Loucy (cell line): ENCODE data around the gene HDAC11.
A peak's percentile ranks its signal among the peaks of the same experiment; 100 is the strongest.

Experiments
- H2AFZ ChIP-seq: fragments of 200-600 bp; sonication (generic); 2 replicates; pipeline ENCODE4 v1.6.0; 2016; ENCODE audit warnings: antibody characterized with exemption, mild to moderate bottlenecking, low read length, moderate library complexity
- H3F3A ChIP-seq: fragments of 200-600 bp; 2 replicates; pipeline ENCODE4 v1.6.0; 2016; ENCODE audit warnings: antibody characterized with exemption, low read depth, mild to moderate bottlenecking
- H3K27me3 ChIP-seq: fragments of 200-600 bp; sonication (generic); 2 replicates; pipeline ENCODE4 v1.6.1; 2014; ENCODE audit warnings: low read length, mild to moderate bottlenecking; ENCODE audit not compliant: insufficient read depth, poor library complexity, severe bottlenecking
- H3K36me3 ChIP-seq: fragments of 200-600 bp; sonication (generic); 2 replicates; pipeline ENCODE4 v1.6.1; 2016; ENCODE audit warnings: low read length; ENCODE audit not compliant: insufficient read depth
- H3K4me1 ChIP-seq: fragments of 200-600 bp; sonication (generic); 2 replicates; pipeline ENCODE4 v1.5.1; 2014; ENCODE audit warnings: low read length, mild to moderate bottlenecking; ENCODE audit not compliant: insufficient read depth, poor library complexity, severe bottlenecking
- H3K4me2 ChIP-seq: fragments of 200-600 bp; sonication (generic); 2 replicates; pipeline ENCODE4 v1.6.0; 2014; ENCODE audit warnings: antibody characterized with exemption, low read length, low read depth, mild to moderate bottlenecking; ENCODE audit not compliant: poor library complexity, severe bottlenecking
- H3K4me3 ChIP-seq: fragments of 200-600 bp; sonication (generic); 2 replicates; pipeline ENCODE4 v1.5.1; 2014; ENCODE audit warnings: low read length, mild to moderate bottlenecking, mixed read lengths; ENCODE audit not compliant: poor library complexity, severe bottlenecking
- H3K79me2 ChIP-seq: fragments of 200-600 bp; sonication (generic); 2 replicates; pipeline ENCODE4 v1.6.1; 2014; ENCODE audit warnings: low read length; ENCODE audit not compliant: insufficient read depth
- H3K9ac ChIP-seq: fragments of 200-600 bp; sonication (generic); 2 replicates; pipeline ENCODE4 v1.6.0; 2014; ENCODE audit warnings: mild to moderate bottlenecking, low read depth, low read length, moderate library complexity; ENCODE audit not compliant: poor library complexity, severe bottlenecking
- H3K9me2 ChIP-seq: fragments of 200-600 bp; sonication (generic); replicated peaks from 2 replicates; pipeline ENCODE4 v1.6.1; 2016; ENCODE audit warnings: low read depth, low read length, mixed read lengths
- H3K9me3 ChIP-seq: fragments of 200-600 bp; sonication (generic); 2 replicates; pipeline ENCODE4 v1.6.1; 2014; ENCODE audit warnings: mild to moderate bottlenecking, antibody characterized with exemption, low read length, low read depth; ENCODE audit not compliant: insufficient read depth
- H4K20me1 ChIP-seq: fragments of 200-600 bp; sonication (generic); 2 replicates; pipeline ENCODE4 v1.6.0; 2014; ENCODE audit warnings: antibody characterized with exemption, low read length, mild to moderate bottlenecking; ENCODE audit not compliant: insufficient read depth, poor library complexity, severe bottlenecking
- EZH2phosphoT487 ChIP-seq: fragments of 200-600 bp; IDR thresholded peaks from 2 replicates; pipeline ENCODE4 v1.6.1; 2018; ENCODE audit warnings: antibody characterized with exemption, mild to moderate bottlenecking, moderate library complexity, borderline replicate concordance
- TF ChIP-seq, protein P1 (sequence below): fragments of 200-600 bp; sonication (generic); conservative IDR thresholded peaks from 2 replicates; pipeline ENCODE4 v1.5.1; 2014; ENCODE audit warnings: mild to moderate bottlenecking, antibody characterized with exemption, low read length

HDAC11 gene

GRCh38 chr3:13543253-13543652 is 63.1 kb downstream of the HDAC11 start:
- peaks cover 28% of the 10 kb centered on the region for H3K4me1 ChIP-seq
- TF ChIP-seq, protein P1, sequence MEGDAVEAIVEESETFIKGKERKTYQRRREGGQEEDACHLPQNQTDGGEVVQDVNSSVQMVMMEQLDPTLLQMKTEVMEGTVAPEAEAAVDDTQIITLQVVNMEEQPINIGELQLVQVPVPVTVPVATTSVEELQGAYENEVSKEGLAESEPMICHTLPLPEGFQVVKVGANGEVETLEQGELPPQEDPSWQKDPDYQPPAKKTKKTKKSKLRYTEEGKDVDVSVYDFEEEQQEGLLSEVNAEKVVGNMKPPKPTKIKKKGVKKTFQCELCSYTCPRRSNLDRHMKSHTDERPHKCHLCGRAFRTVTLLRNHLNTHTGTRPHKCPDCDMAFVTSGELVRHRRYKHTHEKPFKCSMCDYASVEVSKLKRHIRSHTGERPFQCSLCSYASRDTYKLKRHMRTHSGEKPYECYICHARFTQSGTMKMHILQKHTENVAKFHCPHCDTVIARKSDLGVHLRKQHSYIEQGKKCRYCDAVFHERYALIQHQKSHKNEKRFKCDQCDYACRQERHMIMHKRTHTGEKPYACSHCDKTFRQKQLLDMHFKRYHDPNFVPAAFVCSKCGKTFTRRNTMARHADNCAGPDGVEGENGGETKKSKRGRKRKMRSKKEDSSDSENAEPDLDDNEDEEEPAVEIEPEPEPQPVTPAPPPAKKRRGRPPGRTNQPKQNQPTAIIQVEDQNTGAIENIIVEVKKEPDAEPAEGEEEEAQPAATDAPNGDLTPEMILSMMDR, result no peak
- no peak for TF ChIP-seq EZH2phosphoT487

DNA sequence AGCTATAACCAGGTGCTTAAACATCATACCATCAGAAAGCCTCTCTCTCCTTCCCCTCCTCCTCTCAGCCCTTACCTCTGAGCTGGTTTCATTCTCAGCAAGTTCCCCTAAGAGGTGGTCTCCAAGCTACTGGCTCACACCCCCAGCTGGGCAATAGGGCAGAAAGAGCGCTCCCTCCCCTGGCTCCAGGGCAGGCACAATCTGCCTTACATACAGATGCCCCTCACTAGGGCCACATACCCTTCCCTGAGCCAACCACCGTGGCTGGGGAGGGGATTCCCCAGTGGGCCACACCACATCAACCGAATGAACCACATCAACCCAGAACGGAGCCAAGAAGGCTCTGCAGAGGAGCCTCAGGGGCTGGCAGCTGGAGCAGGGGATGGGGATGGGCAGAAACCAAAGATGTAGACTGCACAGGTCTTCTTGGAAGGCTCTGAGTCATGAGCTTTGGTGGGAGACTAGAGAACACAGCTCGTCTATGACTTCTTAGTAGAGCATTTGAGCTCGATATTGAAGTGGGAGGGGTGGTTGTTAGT is 64.3 kb downstream of the HDAC11 start:
- H3K9me2 ChIP-seq, result no peaks in the 10 kb centered on the region
- no peaks in the 10 kb centered on the region for H4K20me1 ChIP-seq
- peaks cover 28% of the 10 kb centered on the region for H3K4me1 ChIP-seq
- no peaks in the 10 kb centered on the region for H3F3A ChIP-seq
- H2AFZ ChIP-seq, result no peak overlapping the region
- TF ChIP-seq, protein P1, result no peak
- no peak for TF ChIP-seq EZH2phosphoT487
- peak overlapping the region; percentile 45 for H3K9ac ChIP-seq
- peak overlapping the region; percentile 62 for H3K4me2 ChIP-seq
- no peaks in the 10 kb centered on the region for H3K9me3 ChIP-seq
- H3K27me3 ChIP-seq, result no peaks in the 10 kb centered on the region
- peak overlapping the region; percentile 27 for H3K4me3 ChIP-seq
- H3K36me3 ChIP-seq, result no peaks in the 10 kb centered on the region
- H3K79me2 ChIP-seq, result no peaks in the 10 kb centered on the region

More at GRCh38 chr3:13543253-13543652, 63.1 kb downstream of the HDAC11 start:
- no peaks in the 10 kb centered on the region for H3K9me2 ChIP-seq
- H3F3A ChIP-seq, result no peaks in the 10 kb centered on the region
- H2AFZ ChIP-seq, result no peak overlapping the region
- no peaks in the 10 kb centered on the region for H3K9me3 ChIP-seq
- H4K20me1 ChIP-seq, result no peaks in the 10 kb centered on the region
- H3K27me3 ChIP-seq, result no peaks in the 10 kb centered on the region
- H3K36me3 ChIP-seq, result no peaks in the 10 kb centered on the region
- no peak overlapping the region for H3K4me2 ChIP-seq
- no peak overlapping the region for H3K4me3 ChIP-seq
- no peaks in the 10 kb centered on the region for H3K79me2 ChIP-seq
- H3K9ac ChIP-seq, result no peak overlapping the region

- Histone ChIP-seq H3K4me1 (peaks cover 31% of the 10 kb centered on the region), H3K9me2 (no peaks in the 10 kb centered on the region), H3K4me3 (peak overlapping the region; percentile 27), H4K20me1 (no peaks in the 10 kb centered on the region), H2AFZ (no peak overlapping the region), H3K27me3 (no peaks in the 10 kb centered on the region), H3F3A (no peaks in the 10 kb centered on the region), H3K36me3 (no peaks in the 10 kb centered on the region), H3K9ac (peak overlapping the region; percentile 45), H3K9me3 (no peaks in the 10 kb centered on the region), H3K79me2 (no peaks in the 10 kb centered on the region), H3K4me2 (peak overlapping the region; percentile 62)
- TF ChIP-seq, protein P1, result no peak
These were observed 65.0 kb downstream of the HDAC11 start for GRCh38 chr3:13544951-13545651.
